ENCODE results near the gene CCDC15. TPM values are rescaled to one million over a fixed set of nuclear protein-coding genes. Genes with fewer than 3 reads are reported as not detected.

The CCDC15 gene
- total RNA-seq, 1 experiment from 2014 or later: 11.5 TPM

GRCh38 chr11:125062218-125062930 lies 108.4 kb downstream of the CCDC15 start:
- Histone ChIP-seq H3K4me1 (no peaks in the 10 kb centered on the region), H3K36me3 (no peaks in the 10 kb centered on the region), H3K4me3 (peak overlapping the region; percentile 54), H3K9me3 (replicated peaks) (no peaks in the 10 kb centered on the region), H3K27me3 (no peaks in the 10 kb centered on the region), H3K27ac (no peak overlapping the region)
- no peak for DNase-seq

GRCh38 chr11:125062931-125063428 lies 109.0 kb downstream of the CCDC15 start, which contains the start of gene SLC37A2:
Gene SLC37A2 (plus strand): TSS chr11:125063305. CDS start chr11:125063368, 63 bp downstream.
- peak in 1 of 2 experiments; percentile 36 for DNase-seq
- Histone ChIP-seq H3K4me1 (no peaks in the 10 kb centered on the region), H3K27ac (peak within 1 kb of the TSS; percentile 9; the same call in 1 of the 2 replicates), H3K4me3 (peak within 1 kb of the TSS; percentile 54), H3K27me3 (no peaks in the 10 kb centered on the region), H3K9me3 (replicated peaks) (no peaks in the 10 kb centered on the region), H3K36me3 (no peaks in the 10 kb centered on the region)

- Histone ChIP-seq H3K4me1 (no peaks in the 10 kb centered on the region), H3K27me3 (no peaks in the 10 kb centered on the region), H3K36me3 (no peaks in the 10 kb centered on the region), H3K27ac (peak overlapping the region; percentile 9; the same call in 1 of the 2 replicates), H3K4me3 (peak overlapping the region; percentile 54), H3K9me3 (replicated peaks) (no peaks in the 10 kb centered on the region)
- DNase-seq: no peak
Measured at GRCh38 chr11:125063429-125064043, 109.5 kb downstream of the CCDC15 start.

- no peaks in the 10 kb centered on the region for H3K27me3 ChIP-seq
- H3K27ac ChIP-seq: no peak overlapping the region
- H3K4me1 ChIP-seq: no peaks in the 10 kb centered on the region
- H3K4me3 ChIP-seq: peak overlapping the region; percentile 54; the same call in 1 of the 2 replicates
- no peaks in the 10 kb centered on the region for H3K9me3 ChIP-seq (replicated peaks)
- H3K36me3 ChIP-seq: no peaks in the 10 kb centered on the region
- DNase-seq: no peak
Measured at GRCh38 chr11:125064070-125064469, 110.1 kb downstream of the CCDC15 start.

GRCh38 chr11:125068368-125068767 lies 114.4 kb downstream of the CCDC15 start:
- H3K36me3 ChIP-seq: no peaks in the 10 kb centered on the region
- H3K27ac ChIP-seq: no peak overlapping the region
- no peaks in the 10 kb centered on the region for H3K27me3 ChIP-seq
- no peak overlapping the region for H3K4me3 ChIP-seq
- H3K4me1 ChIP-seq: peaks cover 20% of the 10 kb centered on the region
- no peaks in the 10 kb centered on the region for H3K9me3 ChIP-seq (replicated peaks)
- DNase-seq: no peak

GRCh38 chr11:125069008-125069407 lies 115.0 kb downstream of the CCDC15 start:
- Histone ChIP-seq H3K36me3 (no peaks in the 10 kb centered on the region), H3K27me3 (no peaks in the 10 kb centered on the region), H3K9me3 (replicated peaks) (no peaks in the 10 kb centered on the region), H3K27ac (no peak overlapping the region), H3K4me1 (peaks cover 20% of the 10 kb centered on the region), H3K4me3 (no peak overlapping the region)
- DNase-seq: no peak

GRCh38 chr11:125069796-125070195 lies 115.8 kb downstream of the CCDC15 start:
- Histone ChIP-seq H3K27me3 (no peaks in the 10 kb centered on the region), H3K27ac (no peak overlapping the region; the same call in 1 of the 2 replicates), H3K4me3 (no peak overlapping the region), H3K4me1 (peaks cover 20% of the 10 kb centered on the region), H3K36me3 (no peaks in the 10 kb centered on the region), H3K9me3 (replicated peaks) (no peaks in the 10 kb centered on the region)
- DNase-seq: no peak

- DNase-seq: no peak
- no peak overlapping the region; the same call in 1 of the 2 replicates for H3K27ac ChIP-seq
- H3K36me3 ChIP-seq: no peaks in the 10 kb centered on the region
- peaks cover 20% of the 10 kb centered on the region for H3K4me1 ChIP-seq
- H3K4me3 ChIP-seq: no peak overlapping the region
- no peaks in the 10 kb centered on the region for H3K27me3 ChIP-seq
- no peaks in the 10 kb centered on the region for H3K9me3 ChIP-seq (replicated peaks)
Measured at GRCh38 chr11:125070699-125071254, 116.8 kb downstream of the CCDC15 start.

GRCh38 chr11:125071435-125071834 lies 117.4 kb downstream of the CCDC15 start:
- H3K36me3 ChIP-seq: no peaks in the 10 kb centered on the region
- no peak overlapping the region for H3K4me3 ChIP-seq
- peaks cover 20% of the 10 kb centered on the region for H3K4me1 ChIP-seq
- no peaks in the 10 kb centered on the region for H3K27me3 ChIP-seq
- peak in 1 of 2 experiments; percentile 58 for DNase-seq
- H3K9me3 ChIP-seq (replicated peaks): no peaks in the 10 kb centered on the region
- no peak overlapping the region for H3K27ac ChIP-seq

GRCh38 chr11:125071846-125072217 lies 117.8 kb downstream of the CCDC15 start:
- H3K27me3 ChIP-seq: no peaks in the 10 kb centered on the region
- H3K4me3 ChIP-seq: no peak overlapping the region
- no peaks in the 10 kb centered on the region for H3K9me3 ChIP-seq (replicated peaks)
- H3K4me1 ChIP-seq: peaks cover 20% of the 10 kb centered on the region
- no peak overlapping the region for H3K27ac ChIP-seq
- no peak for DNase-seq
- no peaks in the 10 kb centered on the region for H3K36me3 ChIP-seq

GRCh38 chr11:125072218-125072960 lies 118.4 kb downstream of the CCDC15 start:
- DNase-seq: no peak
- Histone ChIP-seq H3K36me3 (no peaks in the 10 kb centered on the region), H3K4me1 (peaks cover 20% of the 10 kb centered on the region), H3K9me3 (replicated peaks) (no peaks in the 10 kb centered on the region), H3K27ac (no peak overlapping the region), H3K27me3 (no peaks in the 10 kb centered on the region), H3K4me3 (no peak overlapping the region)

- Histone ChIP-seq H3K9me3 (replicated peaks) (no peaks in the 10 kb centered on the region), H3K4me3 (no peak overlapping the region), H3K27ac (no peak overlapping the region), H3K4me1 (peaks cover 20% of the 10 kb centered on the region), H3K36me3 (no peaks in the 10 kb centered on the region), H3K27me3 (no peaks in the 10 kb centered on the region)
- DNase-seq: no peak
Measured at GRCh38 chr11:125072961-125073590, 119.1 kb downstream of the CCDC15 start.

GRCh38 chr11:125073616-125074483 lies 119.8 kb downstream of the CCDC15 start:
- DNase-seq: no peak
- H3K4me3 ChIP-seq: no peak overlapping the region
- no peak overlapping the region for H3K27ac ChIP-seq
- no peaks in the 10 kb centered on the region for H3K36me3 ChIP-seq
- H3K4me1 ChIP-seq: peaks cover 20% of the 10 kb centered on the region
- H3K9me3 ChIP-seq (replicated peaks): no peaks in the 10 kb centered on the region
- H3K27me3 ChIP-seq: no peaks in the 10 kb centered on the region

Data from SJCRH30 (cell line).